DMS153 treated with DMSO at 0.1 percent for 48 hours (cell line): ENCODE data around the gene GLIPR1.
"Not testable (repeated sequence)": the region's sequence is repeated elsewhere in the genome, so short reads cannot be mapped to it uniquely, and the experiment has no call there.

Experiments used
- DNase-seq: peaks from one replicate; lab custom pipeline; 2025; ENCODE audit not compliant: unreplicated experiment; lab: John Stamatoyannopoulos, UW

Gene GLIPR1

DNA sequence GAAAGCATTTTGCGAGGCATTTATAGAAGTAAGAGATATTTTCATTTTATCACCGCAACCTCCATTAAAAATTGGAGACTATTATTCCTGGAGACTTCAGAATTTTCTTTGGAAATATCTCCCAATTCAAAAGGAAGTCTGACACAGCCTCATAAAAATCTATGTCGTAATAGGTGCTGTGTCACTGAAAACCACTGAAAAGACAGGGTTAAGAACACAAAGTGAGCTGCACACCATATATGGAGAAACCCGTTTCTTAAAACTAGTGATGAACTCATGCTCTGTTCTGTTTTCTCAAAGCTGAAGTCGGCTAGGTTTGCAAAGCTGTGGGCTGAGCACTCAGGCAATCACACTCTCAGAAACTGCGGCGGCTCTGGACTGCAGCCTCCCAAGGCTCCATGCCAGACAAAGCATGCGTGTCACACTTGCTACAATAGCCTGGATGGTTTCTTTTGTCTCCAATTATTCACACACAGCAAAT is at the start of gene GLIPR1:
TSS of gene GLIPR1 (plus strand) at position 287 of the 481 bp plus-strand sequence. CDS start at position 413, 126 bp downstream.
- DNase-seq, result no peak

GRCh38 chr12:75432924-75433323 is 47.6 kb upstream of the GLIPR1 start:
- no peak for DNase-seq

DNA sequence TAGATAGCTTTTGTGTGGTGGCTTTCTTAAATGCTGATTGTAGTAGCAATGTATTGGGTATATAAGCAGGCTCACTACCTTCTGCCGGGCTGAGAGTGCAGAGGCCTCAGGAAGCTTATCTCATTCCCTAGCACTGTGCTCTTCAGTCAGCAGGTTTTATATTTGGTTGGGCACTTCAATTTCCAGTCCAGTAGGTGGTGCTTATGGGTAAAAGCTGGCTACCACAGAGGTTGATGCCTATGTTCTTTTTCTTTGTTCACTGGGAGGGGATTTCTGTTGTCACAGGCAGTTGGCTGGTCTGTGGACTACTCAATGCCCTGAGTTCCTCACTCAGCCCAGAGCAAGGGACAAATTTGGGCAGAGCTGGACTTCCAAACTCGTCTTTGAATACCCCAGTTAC is 43.0 kb upstream of the GLIPR1 start:
- DNase-seq, result no peak

GRCh38 chr12:75438059-75438754 is 42.3 kb upstream of the GLIPR1 start:
- DNase-seq, result no peak

GRCh38 chr12:75439048-75439447 is 41.5 kb upstream of the GLIPR1 start:
- DNase-seq, result no peak

GRCh38 chr12:75439930-75440329 is 40.6 kb upstream of the GLIPR1 start:
- DNase-seq, result no peak

DNA sequence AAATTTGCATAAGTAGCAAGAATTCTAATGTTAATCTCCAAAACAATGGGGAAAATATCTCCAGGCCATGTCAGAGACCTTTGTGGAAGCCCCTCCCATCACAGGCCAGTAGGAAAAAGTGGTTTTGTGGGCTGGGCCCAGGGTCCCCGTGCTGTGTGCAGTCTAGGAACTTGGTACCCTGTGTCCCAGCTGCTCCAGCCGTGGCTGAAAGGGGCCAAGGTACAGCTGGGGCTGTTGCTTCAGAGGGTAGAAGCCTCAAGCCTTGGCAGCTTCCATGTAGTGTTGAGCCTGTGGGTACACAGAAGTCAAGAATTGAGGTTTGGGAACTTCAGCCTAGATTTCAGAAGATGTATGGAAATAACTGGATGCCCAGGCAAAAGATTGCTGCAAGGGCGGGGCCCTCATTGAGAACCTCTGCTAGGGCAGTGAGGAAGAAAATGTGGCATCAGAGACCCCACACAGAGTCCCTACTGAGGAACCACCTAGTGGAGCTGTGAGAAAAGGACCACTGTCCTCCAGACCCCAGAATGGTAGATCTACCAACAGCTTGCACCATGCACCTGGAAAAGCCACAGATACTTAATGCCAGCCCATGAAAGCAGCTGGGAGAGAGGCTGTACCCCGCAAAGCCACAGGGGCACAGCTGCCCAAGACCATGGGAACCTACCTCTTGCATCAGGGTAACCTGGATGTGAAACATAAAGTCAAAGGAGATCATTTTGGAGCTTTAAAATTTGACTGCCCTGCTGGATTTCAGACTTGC is 38.7 kb upstream of the GLIPR1 start:
- DNase-seq, result not testable (repeated sequence)

- DNase-seq, result not testable (repeated sequence)
Observed at GRCh38 chr12:75442454-75442853, 38.1 kb upstream of the GLIPR1 start.

DNA sequence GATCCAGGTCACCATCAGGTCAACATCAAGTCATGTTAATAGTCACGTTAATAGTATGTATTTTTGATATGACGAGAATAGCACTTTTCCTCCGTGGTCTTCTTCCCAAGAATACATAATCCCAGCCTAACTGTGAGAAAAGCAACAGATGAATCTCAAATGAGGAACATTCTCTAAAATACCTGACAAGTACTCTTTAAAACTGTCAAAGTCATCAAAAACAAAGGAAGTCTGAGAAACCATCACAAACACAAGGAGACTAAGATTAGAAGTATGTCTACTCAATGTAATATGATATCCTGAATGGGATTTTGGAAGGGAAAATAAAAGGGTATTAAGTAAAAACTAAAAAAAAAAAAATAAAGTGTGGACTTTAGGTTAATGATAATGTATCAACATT is 36.8 kb upstream of the GLIPR1 start:
- no peak for DNase-seq

- DNase-seq, result no peak
Observed at GRCh38 chr12:75444429-75445136, 36.0 kb upstream of the GLIPR1 start.

GRCh38 chr12:75445137-75445507 is 35.4 kb upstream of the GLIPR1 start:
- not testable (repeated sequence) for DNase-seq

GRCh38 chr12:75446857-75447256 is 33.7 kb upstream of the GLIPR1 start:
- no peak for DNase-seq

DNA sequence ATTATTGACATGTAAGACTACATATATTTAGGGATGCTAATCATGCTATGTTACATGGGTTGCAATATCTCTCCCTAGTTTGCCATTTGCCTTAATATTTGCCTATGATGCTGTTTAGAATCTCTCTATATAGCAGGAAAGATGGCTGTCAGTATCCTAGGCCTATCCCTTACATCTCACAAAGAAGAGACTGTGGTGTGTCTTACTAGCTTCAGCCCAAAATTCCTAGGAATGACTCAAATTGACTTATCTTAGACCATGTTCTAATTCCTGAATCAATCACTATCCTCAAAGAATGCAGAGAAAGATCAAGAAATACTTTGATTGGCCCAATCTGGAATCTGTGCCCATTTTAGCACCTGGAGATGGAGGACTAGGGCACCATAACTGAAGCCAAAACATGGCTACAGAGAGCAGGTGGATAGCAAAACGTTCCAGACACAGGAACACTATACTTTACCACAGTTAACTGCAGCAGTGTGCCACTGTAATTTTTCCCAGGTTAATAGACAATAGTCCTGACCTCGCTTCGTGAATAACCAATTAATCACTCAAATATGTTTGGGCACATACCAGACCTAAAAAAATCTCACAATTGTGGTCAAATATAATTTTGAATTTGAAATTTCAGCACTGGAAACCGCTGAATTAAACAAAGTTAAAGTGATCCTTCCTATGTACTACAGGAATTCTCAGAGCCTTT is 32.7 kb upstream of the GLIPR1 start:
- no peak for DNase-seq

- DNase-seq, result no peak
Observed at GRCh38 chr12:75452675-75453330, 27.8 kb upstream of the GLIPR1 start.

DNA sequence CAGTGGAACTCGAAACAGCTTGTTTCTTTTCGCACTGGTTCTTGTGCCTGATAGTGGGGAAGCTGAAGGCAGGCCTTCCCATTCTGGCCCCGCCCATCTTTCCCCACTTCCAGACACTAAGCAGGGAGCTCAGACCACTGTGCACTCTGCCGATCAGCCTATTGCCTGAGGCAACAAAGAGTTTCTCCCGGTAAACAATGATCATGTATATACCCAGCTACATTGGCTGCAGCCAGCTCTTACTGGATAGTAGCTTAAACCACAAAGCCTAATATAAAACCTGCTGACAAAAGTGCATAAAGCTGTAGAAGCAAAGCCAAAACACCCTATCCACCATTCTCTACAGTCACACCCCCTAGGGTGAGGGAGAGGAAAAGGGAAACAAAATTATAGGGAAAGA is 24.7 kb upstream of the GLIPR1 start:
- DNase-seq, result no peak

DNA sequence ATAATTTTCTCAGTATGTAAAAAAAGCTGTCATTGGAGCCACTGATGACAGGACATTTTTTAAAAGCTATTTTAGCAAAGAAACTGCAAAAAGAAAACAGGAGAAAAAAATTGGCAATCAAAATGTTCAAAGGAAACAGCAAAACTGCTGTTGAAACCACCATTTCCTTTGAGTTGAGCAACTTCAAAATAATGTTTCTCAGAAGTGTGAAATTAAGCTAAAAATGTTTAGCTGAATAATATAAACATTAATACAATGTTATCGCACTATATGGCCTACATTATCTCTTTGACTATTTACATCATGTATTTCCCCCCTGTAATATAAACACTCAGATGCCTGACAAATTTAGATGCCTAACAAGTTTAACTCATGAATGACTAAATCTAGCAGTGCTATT is 23.4 kb upstream of the GLIPR1 start:
- DNase-seq, result no peak

DNA sequence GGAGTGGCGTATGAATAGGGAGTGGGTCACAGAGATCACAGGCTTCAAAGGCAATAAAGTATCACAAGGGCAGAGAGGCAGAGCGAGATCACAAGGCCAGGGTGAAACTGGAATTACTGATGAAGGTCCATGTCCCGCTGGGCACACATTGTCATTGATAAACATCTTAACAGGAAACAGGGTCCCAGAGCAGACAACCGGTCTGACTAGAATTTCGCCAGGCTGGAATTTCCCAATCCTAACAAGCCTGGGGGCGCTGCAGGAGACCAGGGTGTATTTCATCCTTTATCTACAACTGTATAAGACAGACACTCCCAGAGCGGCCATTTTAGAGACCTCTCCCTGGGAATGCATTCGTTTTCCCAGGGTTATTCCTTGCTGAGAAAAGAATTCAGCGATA is 22.7 kb upstream of the GLIPR1 start:
- not testable (repeated sequence) for DNase-seq

- no peak for DNase-seq
Observed at GRCh38 chr12:75459755-75460154, 20.8 kb upstream of the GLIPR1 start.

GRCh38 chr12:75460204-75460603 is 20.4 kb upstream of the GLIPR1 start:
- no peak for DNase-seq
